Gastroesophageal sphincter (tissue), 4 donors: Measurements from ENCODE around the gene EIF2B5. TPM values are rescaled to one million over a fixed set of nuclear protein-coding genes. Genes with fewer than 3 reads are reported as not detected.

Experiments used
- ATAC-seq: fragments of 150-250 bp; one replicate; pipeline ENCODE4 v1.9.1; 2016; ENCODE audit warnings: mild to moderate bottlenecking, moderate library complexity
- H3K27ac ChIP-seq, 4 donors: fragments of 200-600 bp; sonication (generic) in 3 of 4; 1 replicate in 3 of 4; 2 replicates in 1 of 4; pipeline ENCODE4 v1.5.1; 2016 to 2019
- H3K27me3 ChIP-seq: fragments of 200-600 bp; sonication (generic); one replicate; pipeline ENCODE4 v1.5.1; 2019
- H3K36me3 ChIP-seq, 2 donors: fragments of 200-600 bp; sonication (generic); one replicate each; pipeline ENCODE4 v1.5.1; 2019; ENCODE audit warnings: control low read depth in 1 of 2
- H3K4me1 ChIP-seq, 3 donors: fragments of 200-600 bp; sonication (generic); 1 replicate in 2 of 3; 2 replicates in 1 of 3; pipeline ENCODE4 v1.5.1; 2016 to 2019; ENCODE audit warnings: control low read depth in 2 of 3
- H3K4me3 ChIP-seq, 2 donors: fragments of 200-600 bp; sonication (generic); one replicate each; pipeline ENCODE4 v1.5.1; 2019; ENCODE audit warnings: mild to moderate bottlenecking in 1 of 2, moderate library complexity in 1 of 2
- H3K9me3 ChIP-seq, 3 donors: fragments of 200-600 bp; sonication (generic); one replicate each; pipeline ENCODE4 v1.5.1; 2017 to 2019; ENCODE audit warnings: control low read depth in 2 of 3
- CTCF ChIP-seq, 4 experiments: fragments of 200-600 bp in 2 of 4; fragments of 450-650 bp in 2 of 4; sonication (generic) in 1 of 4; IDR thresholded peaks; one replicate each; pipeline ENCODE4 v1.5.1; 2017 to 2019; ENCODE audit warnings: antibody characterized with exemption in 4 of 4, mild to moderate bottlenecking in 2 of 4, moderate library complexity in 2 of 4
- EP300 ChIP-seq: sonication (generic); formaldehyde crosslinking; IDR thresholded peaks from one replicate; pipeline ENCODE4 v1.6.1; 2017; ENCODE audit warnings: antibody characterized with exemption, mild to moderate bottlenecking
- POLR2A ChIP-seq, 2 donors: fragments of 450-650 bp; IDR thresholded peaks; one replicate each; pipeline ENCODE4 v1.6.1; 2017; ENCODE audit warnings: antibody characterized with exemption in 2 of 2, mild to moderate bottlenecking in 2 of 2, moderate library complexity in 1 of 2
- POLR2AphosphoS5 ChIP-seq: sonication (generic); formaldehyde crosslinking; IDR thresholded peaks from one replicate; pipeline ENCODE4 v1.6.1; 2017; ENCODE audit warnings: antibody characterized with exemption
- WGBS, 2 donors: methylation state at CpG; one replicate each; pipeline ENCODE4 v1.1.5; 2018; ENCODE audit warnings: low coverage in 1 of 2; 5-methylcytosine and 5-hydroxymethylcytosine counted together
- total RNA-seq, 4 donors: library from RNA; depleted of rRNA; stranded (reverse); fragments of >200 nt; gene quantifications; one replicate each; pipeline ENCODE4 v1.1.0, GENCODE V29; 2016

Gene EIF2B5
- total RNA-seq, 4 donors from 2014 or later, result 36.2 to 49.2 (median 44.3) TPM

- ATAC-seq, result no peak
- Histone ChIP-seq H3K27me3 (no peaks in the 10 kb centered on the region), H3K4me1 (peaks cover 0 to 44% (median 16%) of the 10 kb centered on the region in 3 donors), H3K9me3 (no peaks in the 10 kb centered on the region), H3K36me3 (peaks cover 0 to 73% of the 10 kb centered on the region in 2 donors), H3K4me3 (peak overlapping the region; percentile 73 to 94), H3K27ac (peak overlapping the region in 3 of 4 donors; percentile 87 to 89 (median 88))
- TF ChIP-seq POLR2A (IDR thresholded peaks at IDR 0.05) (no peak), EP300 (no peak), CTCF (IDR thresholded peaks at IDR 0.05) (no peak), POLR2AphosphoS5 (no peak)
- 0% methylated on average over 2 to 3 of the region's 3 CpGs for WGBS, 2 donors
Measured at GRCh38 chr3:184186902-184187207, 51.7 kb downstream of the EIF2B5 start.

- 89 to 100% methylated on average over 5 to 15 of the region's 17 CpGs for WGBS, 2 donors
- Histone ChIP-seq H3K36me3 (peaks cover 0 to 73% of the 10 kb centered on the region in 2 donors), H3K27ac (no peak overlapping the region), H3K4me3 (no peak overlapping the region), H3K4me1 (peaks cover 0 to 44% (median 16%) of the 10 kb centered on the region in 3 donors), H3K9me3 (no peaks in the 10 kb centered on the region), H3K27me3 (no peaks in the 10 kb centered on the region)
- no peak for ATAC-seq
- TF ChIP-seq EP300 (no peak), POLR2A (IDR thresholded peaks at IDR 0.05) (no peak), CTCF (IDR thresholded peaks at IDR 0.05) (no peak), POLR2AphosphoS5 (no peak)
Measured at GRCh38 chr3:184188080-184188479, 52.9 kb downstream of the EIF2B5 start.

GRCh38 chr3:184189421-184189820 is 54.3 kb downstream of the EIF2B5 start:
- WGBS, 2 donors, result 100% methylated on average over 1 of the region's 13 CpGs; no CpG with 5 or more reads in 1 of the 2 donors

DNA sequence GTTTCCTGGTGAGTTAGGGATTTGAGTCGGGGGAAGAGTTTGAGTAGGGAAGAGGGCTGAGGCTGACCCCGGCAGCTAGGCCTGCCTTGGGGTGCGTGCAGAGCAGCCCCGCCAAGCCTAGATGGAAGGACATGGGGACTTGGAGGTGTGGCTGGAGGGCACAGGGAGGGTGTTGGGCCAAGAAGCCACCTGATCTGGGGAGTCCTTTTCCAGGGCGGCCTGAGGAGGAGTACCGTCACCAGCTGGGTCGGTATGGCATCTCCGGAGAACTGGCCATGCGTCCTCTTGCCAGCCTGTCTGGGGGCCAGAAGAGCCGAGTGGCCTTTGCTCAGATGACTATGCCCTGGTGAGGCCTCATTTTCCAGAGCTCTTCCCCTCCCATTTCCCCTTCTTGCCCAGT is 57.7 kb downstream of the EIF2B5 start:
- Histone ChIP-seq H3K4me1 (peaks cover 0 to 20% (median 0%) of the 10 kb centered on the region in 3 donors), H3K27ac (no peak overlapping the region), H3K4me3 (no peak overlapping the region), H3K9me3 (no peaks in the 10 kb centered on the region), H3K27me3 (no peaks in the 10 kb centered on the region), H3K36me3 (peaks cover 0 to 90% of the 10 kb centered on the region in 2 donors)
- TF ChIP-seq EP300 (no peak), POLR2AphosphoS5 (no peak), CTCF (IDR thresholded peaks at IDR 0.05) (no peak), POLR2A (IDR thresholded peaks at IDR 0.05) (no peak)
- WGBS, 2 donors, result 73 to 86% methylated on average over 1 to 2 of the region's 10 CpGs
- ATAC-seq, result no peak

More at GRCh38 chr3:184189421-184189820, 54.3 kb downstream of the EIF2B5 start:
- Histone ChIP-seq H3K4me1 (peaks cover 0 to 44% (median 16%) of the 10 kb centered on the region in 3 donors), H3K27ac (no peak overlapping the region), H3K4me3 (no peak overlapping the region), H3K27me3 (no peaks in the 10 kb centered on the region), H3K36me3 (peaks cover 0 to 73% of the 10 kb centered on the region in 2 donors), H3K9me3 (no peaks in the 10 kb centered on the region)
- no peak for ATAC-seq
- TF ChIP-seq POLR2A (IDR thresholded peaks at IDR 0.05) (no peak), EP300 (no peak), CTCF (IDR thresholded peaks at IDR 0.05) (no peak), POLR2AphosphoS5 (no peak)

DNA sequence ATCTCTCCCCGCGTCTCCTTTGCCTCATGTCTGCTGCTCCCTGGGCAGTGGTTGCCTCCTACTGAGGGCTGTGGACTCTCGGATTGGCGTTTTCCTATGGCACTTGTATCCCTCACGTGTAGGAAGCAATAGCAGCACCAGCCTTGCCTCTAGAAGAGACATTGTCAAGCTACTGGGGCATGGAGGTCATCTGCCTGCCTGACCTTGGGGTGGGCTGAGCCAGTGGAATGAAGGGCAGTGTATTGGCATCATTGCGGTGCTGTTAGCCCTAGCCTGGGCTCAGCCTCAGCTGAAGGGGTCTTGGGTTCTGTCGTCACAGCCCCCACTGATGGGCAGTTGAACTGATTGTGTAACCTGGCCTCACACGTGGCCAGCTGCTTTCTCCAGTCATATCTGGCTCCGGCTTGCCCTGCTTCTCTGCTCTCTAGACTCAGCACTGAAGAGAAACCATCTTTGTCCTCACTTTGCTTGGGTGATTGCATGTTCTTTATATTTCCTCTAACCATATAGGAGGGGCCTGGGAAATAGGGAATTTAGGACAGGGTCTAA is 58.9 kb downstream of the EIF2B5 start:
- Histone ChIP-seq H3K9me3 (no peaks in the 10 kb centered on the region), H3K36me3 (peaks cover 0 to 78% of the 10 kb centered on the region in 2 donors), H3K27ac (no peak overlapping the region), H3K27me3 (no peaks in the 10 kb centered on the region), H3K4me1 (peaks cover 0 to 8% (median 0%) of the 10 kb centered on the region in 3 donors), H3K4me3 (no peak overlapping the region)
- no peak for ATAC-seq
- WGBS, 2 donors, result 70% methylated on average over 5 of the region's 9 CpGs; no CpG with 5 or more reads in 1 of the 2 donors
- TF ChIP-seq EP300 (no peak), POLR2AphosphoS5 (no peak), POLR2A (IDR thresholded peaks at IDR 0.05) (no peak), CTCF (IDR thresholded peaks at IDR 0.05) (no peak)
